ENCODE measurements around the gene MAP2K1.

Gene MAP2K1

DNA sequence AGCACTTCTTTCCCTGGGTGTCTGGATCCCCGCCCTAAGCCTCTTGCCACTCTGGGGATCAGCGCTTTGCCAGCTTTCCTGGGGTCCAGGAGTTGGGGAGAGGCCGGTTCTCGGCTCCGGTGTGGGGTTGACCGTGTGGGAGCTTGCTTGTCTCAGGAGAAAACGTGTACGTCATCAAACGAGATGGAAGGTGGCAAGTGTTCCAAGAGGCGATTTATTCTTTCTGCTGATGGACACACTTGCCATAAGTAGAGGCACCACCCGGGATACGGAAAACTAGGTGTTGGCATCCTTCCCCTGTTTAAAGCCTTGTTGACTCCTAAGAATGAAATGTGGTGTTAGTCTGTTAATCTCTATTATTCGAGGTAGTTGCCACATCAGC lies 118.7 kb downstream of the MAP2K1 start:
- no peak for DNase-seq (ENCODE audit: low spot score)

DNA sequence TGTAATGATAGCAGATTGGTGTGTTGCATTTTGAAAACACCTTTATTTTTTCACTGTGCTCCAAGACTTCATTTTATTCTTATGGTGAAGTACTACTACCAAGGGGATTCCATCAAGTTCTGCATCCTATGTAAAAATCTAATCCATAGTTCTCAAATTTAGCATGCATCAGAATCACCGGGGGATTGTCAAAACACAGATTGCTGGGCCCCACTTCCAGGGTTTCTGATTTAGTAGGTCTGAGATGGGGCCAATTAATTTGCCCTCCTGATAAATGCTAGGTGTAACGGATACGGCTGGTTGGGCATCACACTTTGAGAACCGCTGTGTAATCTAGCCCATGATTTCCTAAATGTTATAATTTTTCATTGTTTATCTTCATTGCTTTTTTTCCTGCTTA lies 119.1 kb downstream of the MAP2K1 start:
- DNase-seq (ENCODE audit: low spot score), result no peak

DNA sequence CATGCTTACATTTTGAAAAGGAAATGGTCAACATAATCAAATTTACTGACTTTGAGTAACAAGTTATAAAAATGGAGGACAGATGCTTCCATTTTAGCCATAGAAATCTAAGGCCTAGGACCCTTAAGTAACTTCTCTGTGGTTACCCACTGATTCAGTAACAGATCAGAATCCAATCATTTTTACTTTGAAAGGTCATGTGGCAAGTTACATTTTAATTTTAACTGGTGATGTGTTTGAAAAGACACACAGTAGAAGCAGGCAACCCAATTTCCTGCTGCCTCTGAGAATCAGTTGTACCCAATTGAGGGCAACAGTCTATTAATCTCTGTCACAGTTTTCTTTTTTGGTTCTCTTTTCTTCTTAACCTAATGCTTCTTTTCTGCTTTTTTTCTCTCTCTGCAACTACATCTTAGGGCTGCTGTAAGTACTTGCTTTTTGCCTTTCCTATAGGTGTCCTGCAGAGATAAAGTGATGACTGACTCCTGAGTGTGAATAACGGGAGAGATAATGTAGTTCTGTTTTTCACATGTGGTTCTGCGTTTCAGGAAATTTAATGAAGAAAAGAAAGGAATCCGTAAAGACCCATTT lies 121.7 kb downstream of the MAP2K1 start:
- DNase-seq (ENCODE audit: low spot score), result no peak

DNA sequence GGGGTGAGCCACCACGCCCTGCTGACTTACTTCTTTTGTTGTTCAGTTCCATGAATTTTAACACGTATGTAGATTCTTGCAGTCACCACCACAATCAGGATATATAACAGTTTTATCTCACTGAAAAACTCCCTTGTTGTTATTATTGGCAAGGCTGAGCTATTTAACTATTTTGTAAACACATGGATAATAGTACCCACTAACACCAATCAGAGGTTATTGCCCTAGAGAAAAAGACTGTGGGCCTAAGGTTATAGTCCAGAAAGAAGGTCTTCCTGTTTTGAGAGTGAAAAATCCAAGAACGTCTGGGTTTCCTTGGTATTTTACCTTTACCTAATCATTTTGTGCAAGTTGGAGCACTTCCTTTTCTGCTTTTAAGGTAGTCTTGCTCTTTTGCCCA lies 127.9 kb downstream of the MAP2K1 start:
- DNase-seq (ENCODE audit: low spot score), result no peak

DNA sequence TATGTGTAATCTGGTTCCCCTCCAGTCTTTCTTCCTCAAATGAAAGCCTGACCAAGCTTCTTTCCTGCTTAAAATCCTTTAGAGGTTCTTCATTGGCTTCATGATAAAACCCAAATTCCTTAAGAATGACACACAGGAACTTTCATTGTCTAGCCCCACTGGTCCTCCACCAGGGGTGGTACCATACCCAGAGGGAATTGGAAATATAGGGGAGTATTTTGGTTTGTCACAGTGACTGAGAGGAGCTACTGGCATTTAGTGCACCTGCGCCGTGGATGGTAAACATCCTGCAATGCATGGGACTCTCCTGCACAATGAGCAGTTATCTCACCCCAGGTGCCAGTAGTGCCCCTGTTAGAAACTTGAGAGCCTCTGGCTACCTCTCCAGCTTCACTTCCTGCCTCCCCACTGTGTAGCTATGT lies 129.2 kb downstream of the MAP2K1 start:
- no peak for DNase-seq (ENCODE audit: low spot score)

DNA sequence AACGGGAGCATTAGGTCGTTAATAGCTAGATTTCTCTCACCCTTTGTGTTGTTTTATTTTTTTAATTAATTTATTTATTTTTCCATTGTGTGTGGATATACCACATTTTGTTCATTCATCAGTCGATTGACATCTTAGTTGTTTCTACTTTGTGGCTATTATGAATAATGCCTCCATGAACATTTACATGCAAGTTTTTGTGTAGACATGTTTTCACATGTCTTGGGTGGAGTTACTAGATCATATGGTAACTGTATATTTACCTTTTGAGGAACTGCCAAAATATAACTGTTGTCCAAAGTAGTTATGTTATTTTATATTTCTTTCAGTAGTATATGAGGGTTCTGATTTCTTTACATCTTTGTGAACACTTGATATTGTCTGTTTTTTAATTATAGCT lies 137.2 kb downstream of the MAP2K1 start:
- DNase-seq (ENCODE audit: low spot score), result no peak

DNA sequence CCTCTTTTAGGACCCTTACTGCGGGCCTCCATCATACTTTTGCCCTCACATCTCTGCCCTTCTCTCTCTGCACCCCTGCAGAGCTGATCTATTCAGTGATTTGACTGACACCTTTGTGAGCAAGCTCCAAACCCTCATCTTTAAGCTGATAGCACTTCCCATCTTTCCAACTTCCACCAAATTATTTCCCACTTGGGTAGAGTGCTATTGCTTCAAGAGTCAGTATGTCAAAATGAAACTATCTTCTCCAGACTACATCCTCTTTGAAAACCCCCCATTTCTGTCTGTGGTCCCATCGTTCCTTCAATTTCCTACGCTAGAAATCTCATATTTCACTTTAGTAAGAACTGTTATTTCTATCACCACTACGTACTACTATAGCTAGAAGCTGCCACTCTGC lies 138.1 kb downstream of the MAP2K1 start:
- DNase-seq (ENCODE audit: low spot score), result no peak

DNA sequence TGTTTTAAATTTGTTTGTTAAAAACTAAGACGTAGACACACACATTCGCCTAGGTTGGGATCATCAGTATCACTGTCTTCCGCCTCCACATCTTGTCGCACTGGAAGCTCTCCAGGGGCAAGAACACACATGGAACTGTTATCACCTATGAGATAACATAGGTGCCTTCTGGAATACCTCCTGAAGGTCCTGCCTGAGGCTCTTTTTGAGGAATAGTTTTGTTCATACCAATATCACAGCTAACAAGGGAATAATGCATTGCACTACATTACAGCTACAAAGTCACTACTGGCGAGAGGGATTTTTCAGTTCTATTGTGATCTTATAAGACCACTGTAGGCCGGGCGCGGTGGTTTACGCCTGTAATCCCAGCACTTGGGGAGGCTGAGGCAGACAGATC lies 148.3 kb downstream of the MAP2K1 start:
- DNase-seq (ENCODE audit: low spot score), result no peak

Data from hematopoietic multipotent progenitor cell treated with erythropoietin and hydrocortisone succinate and interleukin-3 and kit ligand, for 17 days (in vitro differentiated cells).